Measurements from ENCODE around the gene ADAMTSL5.

DNA sequence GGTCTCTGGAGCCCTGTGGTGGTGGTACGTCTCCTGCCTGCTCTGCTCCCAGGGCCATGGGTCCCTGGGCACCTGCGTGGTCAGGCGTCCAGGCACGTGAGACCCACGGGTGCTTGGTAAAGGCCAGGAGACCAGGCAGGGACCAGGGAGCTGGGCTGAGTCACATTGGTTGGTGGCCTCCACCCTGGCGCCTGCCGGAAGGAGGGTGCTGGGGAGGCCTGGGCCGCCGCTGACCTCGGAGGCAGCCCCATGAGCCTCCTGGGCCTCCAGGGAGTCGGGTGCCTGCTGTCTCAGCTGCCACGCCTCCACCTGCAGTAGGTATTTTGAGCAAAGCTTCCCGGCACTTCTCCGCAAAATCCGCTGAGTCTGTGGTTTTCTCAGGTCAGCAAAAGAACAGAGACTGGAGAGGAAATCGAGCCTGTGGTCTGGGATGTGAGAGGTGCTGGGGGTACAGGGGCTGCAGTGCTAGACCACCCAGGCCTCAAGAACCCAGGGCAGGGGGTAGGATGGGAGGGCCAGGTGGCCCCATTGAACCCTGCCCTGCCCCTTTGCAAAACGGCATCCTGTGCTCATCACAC lies 7.5 kb upstream of the ADAMTSL5 start:
- TF ChIP-seq, protein P1, sequence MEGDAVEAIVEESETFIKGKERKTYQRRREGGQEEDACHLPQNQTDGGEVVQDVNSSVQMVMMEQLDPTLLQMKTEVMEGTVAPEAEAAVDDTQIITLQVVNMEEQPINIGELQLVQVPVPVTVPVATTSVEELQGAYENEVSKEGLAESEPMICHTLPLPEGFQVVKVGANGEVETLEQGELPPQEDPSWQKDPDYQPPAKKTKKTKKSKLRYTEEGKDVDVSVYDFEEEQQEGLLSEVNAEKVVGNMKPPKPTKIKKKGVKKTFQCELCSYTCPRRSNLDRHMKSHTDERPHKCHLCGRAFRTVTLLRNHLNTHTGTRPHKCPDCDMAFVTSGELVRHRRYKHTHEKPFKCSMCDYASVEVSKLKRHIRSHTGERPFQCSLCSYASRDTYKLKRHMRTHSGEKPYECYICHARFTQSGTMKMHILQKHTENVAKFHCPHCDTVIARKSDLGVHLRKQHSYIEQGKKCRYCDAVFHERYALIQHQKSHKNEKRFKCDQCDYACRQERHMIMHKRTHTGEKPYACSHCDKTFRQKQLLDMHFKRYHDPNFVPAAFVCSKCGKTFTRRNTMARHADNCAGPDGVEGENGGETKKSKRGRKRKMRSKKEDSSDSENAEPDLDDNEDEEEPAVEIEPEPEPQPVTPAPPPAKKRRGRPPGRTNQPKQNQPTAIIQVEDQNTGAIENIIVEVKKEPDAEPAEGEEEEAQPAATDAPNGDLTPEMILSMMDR (IDR thresholded peaks at IDR 0.05): no peak
- TF ChIP-seq EP300 (IDR thresholded peaks at IDR 0.05): no peak
